ENCODE measurements around the gene IQCE.
"Not testable (repeated sequence)": the region's sequence is repeated elsewhere in the genome, so short reads cannot be mapped to it uniquely, and the experiment has no call there.

The IQCE gene

DNA sequence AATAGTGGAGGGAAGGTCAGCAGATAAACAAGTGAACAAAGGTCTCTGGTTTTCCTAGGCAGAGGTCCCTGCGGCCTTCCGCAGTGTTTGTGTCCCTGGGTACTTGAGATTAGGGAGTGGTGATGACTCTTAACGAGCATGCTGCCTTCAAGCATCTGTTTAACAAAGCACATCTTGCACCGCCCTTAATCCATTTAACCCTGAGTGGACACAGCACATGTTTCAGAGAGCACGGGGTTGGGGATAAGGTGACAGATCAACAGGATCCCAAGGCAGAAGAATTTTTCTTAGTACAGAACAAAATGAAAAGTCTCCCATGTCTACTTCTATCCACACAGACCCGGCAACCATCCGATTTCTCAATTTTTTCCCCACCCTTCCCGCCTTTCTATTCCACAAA is 25.2 kb upstream of the IQCE start:
- DNase-seq = not testable (repeated sequence)

DNA sequence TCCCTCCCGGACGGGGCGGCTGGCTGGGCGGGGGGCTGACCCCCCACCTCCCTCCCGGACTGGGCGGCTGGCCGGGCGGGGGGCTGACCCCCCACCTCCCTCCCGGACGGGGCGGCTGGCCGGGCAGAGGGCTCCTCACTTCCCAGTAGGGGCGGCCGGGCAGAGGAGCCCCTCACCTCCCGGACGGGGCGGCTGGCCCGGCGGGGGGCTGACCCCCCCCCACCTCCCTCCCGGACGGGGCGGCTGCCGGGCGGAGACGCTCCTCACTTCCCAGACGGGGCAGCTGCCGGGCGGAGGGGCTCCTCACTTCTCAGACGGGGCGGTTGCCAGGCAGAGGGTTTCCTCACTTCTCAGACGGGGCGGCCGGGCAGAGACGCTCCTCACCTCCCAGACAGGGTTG is 24.6 kb upstream of the IQCE start:
- DNase-seq = not testable (repeated sequence)

DNA sequence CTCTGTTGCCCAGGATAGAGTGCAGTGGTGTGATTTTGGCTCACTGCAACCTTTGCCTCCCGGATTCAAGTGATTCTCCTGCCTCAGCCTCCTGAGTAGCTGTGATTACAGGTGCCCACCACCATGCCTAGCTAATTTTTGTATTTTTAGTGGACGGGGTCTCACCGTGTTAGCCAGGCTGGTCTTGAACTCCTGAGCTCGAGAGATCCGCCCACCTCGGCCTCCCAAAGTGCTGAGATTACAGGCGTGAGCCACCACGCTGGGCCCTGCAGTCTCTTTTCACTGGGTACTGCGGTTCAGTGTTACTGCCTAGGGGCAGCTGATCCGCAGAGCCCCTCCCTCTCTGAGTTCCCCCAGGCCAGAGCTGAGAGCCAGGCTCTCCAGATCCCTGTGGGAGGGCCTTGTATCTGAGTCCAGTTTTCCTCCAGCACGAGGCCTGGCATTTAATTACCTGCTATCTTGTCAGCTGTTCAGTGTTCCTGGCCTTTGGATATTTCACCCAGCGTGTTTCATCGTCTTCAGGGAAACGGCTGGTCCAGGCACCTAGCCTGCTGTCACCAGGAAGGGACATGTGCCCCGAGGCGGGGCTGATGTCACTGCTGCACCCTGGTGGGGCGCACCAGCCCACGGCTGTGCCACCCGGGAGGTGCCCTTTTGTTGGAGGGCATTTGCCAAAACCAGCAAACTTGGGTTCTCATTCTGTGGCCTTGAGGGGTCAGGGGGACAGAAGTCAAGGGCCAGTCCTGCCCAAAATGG is 22.7 kb upstream of the IQCE start:
- not testable (repeated sequence) for DNase-seq

DNA sequence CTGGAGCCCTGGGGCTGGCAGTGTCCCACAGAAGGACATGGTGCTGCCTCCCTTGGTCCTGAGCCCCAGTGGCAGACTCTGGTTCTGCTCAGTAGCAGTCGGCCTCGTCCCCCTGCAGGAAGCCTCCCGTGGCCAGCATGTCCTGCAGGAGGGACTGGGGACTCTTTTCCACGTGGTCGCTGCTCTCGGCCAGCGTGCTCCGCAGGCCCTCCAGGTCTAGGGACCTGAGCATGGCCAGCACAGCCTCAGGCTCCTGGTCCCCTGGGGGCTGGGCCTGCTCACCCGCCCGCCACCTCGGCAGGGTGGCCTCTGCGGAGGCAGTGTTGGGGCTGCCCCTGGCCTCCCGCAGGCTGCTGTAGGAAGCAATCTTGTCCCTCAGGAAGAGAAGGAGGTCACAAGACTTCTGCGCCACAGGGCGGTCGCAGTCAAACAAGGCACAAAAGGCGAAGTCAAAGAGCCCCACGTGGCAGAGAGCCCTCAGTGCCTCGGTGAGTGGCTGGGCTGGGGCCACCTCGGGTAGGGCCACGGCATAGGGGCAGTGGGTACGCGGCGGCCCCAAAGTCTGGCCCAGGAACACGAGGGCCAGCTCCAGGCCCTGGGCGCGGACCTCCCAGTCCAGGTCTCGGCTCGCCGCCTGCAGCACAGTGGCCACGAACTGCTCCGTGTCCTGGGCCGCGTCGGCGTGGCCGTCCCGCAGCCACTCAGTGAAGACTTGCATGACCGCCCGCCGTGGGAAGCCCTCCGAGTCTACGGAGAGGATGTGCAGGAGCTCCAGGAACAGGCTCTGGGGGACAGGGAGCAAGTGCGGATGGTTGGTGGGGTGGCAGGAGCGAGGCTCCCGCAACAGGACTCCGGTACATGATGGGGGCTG is 20.6 kb upstream of the IQCE start:
- no peak for DNase-seq

GRCh38 chr7:2539031-2539911 is 19.5 kb upstream of the IQCE start:
- DNase-seq = no peak

GRCh38 chr7:2540133-2540532 is 18.6 kb upstream of the IQCE start:
- DNase-seq = no peak

- DNase-seq = no peak
Observed at GRCh38 chr7:2540641-2541051, 18.1 kb upstream of the IQCE start.

DNA sequence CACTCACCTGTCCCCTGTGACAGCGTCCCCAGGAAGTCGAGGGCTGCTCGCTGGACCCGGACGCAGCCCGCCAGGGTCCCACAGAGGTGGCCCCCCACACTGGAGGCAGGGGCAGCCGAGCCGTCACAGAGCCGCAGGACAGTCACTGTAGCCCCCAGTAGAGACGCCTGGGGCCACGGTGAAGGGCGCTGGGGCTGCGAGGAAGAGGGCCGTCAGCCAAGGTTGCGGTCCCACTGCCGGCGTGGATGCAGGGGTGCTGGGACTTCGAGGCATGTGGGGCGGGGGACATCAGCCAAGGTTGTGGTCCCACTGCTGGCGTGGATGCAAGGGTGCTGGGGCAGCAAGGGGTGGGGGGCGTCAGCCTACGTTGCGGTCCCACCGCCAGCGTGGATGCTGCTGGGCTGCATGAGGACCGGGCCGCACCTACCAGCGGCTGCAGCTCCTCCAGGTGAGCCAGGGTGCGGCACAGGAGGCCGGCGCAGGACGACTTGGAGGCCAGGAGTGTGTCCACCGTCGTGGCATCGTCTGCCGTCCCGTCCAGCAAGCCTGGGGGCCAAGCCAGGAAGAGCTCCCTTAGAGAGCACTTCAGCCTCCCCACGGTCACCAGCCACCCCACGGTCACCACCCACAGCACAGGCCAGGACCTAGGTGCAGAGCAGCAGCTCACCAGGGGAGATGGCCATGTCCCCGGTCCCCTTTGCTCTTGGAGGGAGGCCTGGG is 17.3 kb upstream of the IQCE start:
- no peak for DNase-seq

GRCh38 chr7:2542011-2542915 is 16.5 kb upstream of the IQCE start:
- no peak for DNase-seq

GRCh38 chr7:2542916-2543871 is 15.6 kb upstream of the IQCE start:
- DNase-seq = no peak

DNA sequence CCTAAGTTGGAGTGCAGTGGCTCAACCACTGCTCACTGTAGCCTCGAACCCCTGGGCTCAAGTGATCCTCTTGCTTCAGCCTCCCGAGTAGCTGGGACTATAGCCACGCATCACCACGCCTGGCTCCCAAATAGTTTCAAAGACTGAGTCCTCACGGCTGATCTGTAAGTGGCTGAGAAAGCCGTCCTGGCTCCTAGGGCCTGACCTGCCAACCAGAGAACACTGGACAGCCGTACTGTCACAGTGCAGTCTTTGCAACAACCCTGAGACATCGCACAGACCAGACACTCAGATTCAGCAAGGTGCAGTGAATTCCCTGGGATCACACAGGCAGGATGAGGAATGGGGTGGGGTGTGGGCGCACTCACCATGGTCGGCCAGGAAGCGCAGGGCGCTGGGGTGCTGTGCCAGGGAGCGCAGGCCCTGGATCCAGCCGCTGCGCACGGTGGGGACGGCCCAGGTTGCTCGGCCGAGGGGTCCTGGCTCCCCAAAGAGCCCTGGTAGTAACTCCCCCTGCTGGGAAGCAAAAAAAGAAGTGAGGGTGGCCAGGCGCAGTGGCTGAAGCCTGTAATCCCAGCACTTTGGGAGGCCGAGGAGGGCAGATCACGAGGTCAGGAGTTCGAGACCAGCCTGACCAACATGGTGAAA is 14.1 kb upstream of the IQCE start:
- no peak for DNase-seq

DNA sequence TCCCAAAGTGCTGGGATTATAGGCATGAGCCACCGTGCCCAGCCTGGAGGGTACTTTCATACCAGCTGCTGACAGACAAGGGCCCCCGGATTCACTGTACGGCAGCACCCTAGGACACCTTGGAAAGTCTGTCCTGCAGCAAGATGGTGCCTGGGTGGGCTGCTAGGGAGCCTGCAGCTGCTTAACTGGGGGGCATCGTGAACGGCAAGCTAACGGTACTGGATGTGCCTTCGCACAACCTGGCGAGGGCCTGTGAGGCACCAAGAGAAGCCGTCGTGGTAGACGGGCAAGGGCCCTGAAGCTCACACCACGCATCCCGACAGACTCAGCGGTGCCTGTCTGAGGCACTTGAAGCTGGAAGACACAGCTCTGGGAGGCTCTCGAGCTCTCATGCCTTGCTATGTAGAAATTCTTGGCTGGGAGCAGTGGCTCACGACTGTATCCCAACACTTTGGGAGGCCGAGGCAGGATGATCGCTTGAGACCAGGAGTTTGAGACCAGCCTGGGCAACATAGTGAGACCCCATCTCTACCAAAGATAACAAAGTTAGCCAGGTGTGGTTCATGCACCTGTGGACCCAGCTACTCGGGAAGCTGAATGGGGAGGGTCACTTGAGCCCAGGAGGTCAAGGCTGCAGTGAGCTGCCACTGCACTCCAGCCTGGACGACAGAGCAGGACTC is 12.9 kb upstream of the IQCE start:
- no peak for DNase-seq

DNA sequence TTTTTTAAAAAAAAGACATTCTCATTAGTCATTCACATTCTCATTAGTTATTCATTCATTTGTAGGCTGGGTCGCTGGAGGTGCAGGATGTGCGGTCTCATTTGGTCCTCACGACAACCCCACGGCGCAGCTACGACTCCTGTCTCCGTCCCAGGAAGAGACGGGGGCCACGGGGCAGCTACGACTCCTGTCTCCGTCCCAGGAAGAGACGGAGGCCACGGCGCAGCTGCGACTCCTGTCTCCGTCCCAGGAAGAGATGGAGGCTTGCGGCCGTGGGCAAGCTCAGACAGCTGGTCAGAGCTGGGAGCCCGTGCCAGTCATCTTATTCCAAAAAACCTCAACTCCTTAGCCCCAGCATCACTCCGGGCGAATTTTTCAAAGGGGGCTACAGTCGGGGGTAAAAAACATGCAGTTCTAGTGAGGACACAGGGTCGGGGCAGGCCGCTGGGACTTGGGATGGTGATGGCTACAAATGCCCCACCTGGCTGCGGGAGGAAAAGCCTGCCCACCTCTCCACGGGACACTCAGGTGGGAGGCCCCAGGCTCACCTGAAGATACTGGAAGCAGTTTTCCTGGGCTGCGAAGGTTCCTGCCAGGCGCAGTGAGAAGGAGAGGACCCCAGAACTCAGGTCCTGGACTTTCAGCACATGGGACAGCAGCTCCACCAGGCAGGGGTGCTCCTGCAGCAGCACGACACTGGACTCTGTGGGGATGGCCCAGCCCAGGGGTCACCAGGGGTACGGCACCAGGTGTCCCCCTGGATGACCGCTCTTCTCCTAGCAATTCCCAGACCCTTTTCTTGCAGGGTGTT is 11.8 kb upstream of the IQCE start:
- no peak for DNase-seq

DNA sequence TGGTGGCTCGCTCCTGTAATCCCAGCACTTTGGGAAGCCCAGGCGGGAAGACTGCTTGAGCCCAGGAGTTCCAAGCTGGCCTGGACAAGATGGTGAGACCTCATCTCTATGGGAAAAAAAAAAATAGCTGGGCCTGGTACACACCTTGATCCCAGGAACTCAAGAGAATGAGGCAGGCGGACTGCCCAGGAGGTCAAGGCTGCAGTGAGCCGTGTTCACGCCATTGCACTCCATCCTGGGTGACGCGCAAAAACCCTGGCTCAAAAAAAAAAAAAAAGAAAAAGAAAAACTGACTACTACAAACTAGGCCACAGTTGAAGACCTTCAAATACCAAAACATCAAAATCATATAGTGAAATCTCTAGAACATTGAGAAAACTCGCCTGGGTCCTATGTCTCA is 7.4 kb upstream of the IQCE start:
- no peak for DNase-seq

- DNase-seq = no peak
Observed at GRCh38 chr7:2553108-2553507, 5.7 kb upstream of the IQCE start.

GRCh38 chr7:2553831-2554581 is 4.8 kb upstream of the IQCE start:
- DNase-seq = no peak

DNA sequence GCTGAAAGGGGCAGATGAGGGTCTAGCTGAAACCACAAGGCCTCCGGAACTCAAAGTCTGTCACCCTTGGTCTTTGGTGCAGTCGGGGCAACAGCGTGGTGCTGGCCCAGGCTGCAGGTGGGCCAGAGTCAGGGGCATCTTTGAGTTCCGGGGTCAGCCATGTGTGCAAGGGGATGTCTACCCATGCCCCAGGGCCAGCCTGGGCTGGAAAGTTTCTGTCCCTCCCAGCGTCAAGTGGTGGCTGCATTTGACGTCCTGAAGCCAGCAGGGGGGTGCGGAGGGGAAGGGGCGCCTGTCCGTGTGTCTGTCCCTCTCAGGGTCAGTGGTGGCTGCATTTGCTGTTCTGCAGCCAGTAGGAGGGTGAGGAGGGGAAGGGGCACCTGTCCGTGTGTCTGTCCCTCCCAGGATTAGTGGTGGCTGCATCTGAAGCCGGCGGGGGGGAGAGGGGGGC is 4.1 kb upstream of the IQCE start:
- no peak for DNase-seq
